HG03439 (cell line): ENCODE measurements around the gene ACVR1.
"Not testable (repeated sequence)": the region's sequence is repeated elsewhere in the genome, so short reads cannot be mapped to it uniquely, and the experiment has no call there.

Source experiments
- ATAC-seq: cut with Tn5 transposase; IDR thresholded peaks from one replicate; pipeline ENCODE4 v1.9.1; 2021; ENCODE audit warnings: mild to moderate bottlenecking, moderate library complexity; ENCODE audit not compliant: unreplicated experiment

The ACVR1 gene

DNA sequence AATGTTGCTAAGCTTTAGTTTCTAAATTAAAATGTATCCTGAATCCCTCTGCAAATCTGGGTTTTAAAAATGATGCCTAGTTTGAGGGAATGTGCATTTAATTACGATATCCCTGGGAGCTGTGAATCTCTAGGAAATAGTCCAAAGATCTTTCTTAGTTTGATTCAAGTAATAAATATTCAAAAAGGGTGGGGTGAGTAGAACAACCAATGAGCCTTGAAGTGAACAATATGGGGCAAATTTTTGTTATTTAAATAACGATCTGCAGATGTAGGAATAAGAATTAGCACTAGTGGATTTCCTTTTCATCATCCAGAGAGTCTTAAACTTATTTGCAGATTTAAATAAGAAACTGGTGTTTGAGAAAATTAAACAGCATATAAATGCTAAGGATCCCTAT is 106.3 kb downstream of the ACVR1 start:
- no peak for ATAC-seq

DNA sequence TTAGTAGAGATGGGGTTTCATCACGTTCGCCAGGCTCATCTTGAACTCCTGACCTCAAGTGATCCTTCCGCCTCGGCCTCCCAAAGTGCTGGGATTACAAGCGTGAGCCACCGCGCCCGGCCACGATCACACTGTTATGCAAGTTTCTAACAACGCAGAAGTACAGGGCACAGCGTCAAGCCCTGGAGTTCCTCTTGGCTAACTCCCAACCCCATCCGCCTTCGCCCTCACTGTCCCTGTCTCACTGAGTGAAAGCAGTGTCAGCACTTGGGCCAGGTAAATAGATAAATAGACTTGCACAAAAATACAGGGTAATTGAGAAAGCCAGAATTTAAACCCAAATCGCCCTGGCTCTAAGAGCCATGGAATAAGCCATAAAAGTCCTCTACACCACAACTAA is 111.7 kb downstream of the ACVR1 start:
- ATAC-seq: no peak

DNA sequence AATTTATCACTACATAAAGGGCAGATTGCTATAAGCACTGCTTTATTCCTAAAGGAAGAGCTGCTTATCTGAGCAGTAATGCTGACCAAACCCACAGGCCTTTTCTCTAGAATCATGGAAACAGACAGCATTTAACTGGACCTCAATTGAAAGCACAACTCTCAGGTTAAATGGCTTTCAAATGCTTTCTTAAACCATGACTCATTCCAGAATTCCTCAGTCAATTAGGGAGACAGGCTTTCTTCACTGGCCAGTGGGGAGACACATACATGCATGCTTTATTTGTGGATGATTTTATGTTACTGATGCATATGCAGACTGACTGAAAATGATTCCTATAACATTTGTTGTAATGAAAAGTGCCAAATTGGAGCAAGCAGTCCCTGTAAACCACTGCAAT is 114.6 kb downstream of the ACVR1 start:
- ATAC-seq: no peak

DNA sequence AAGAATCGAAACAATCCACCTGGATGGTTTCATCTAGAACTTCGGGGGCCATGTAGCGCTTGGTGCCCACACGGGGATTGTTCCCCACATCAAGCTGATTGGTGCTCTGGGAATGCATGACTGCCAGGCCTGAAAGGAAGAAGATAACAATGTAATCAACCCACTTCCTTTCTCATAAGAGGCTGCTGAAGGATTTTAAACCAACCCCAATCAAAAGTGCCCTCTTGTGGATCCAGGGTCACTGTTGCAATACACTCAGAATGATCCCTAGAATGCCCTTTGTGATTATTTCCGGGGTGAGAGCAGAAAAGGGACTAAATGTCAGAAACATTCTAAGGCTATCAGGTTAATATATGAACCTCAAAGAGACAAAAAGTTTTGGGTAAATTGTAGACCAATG is 115.2 kb downstream of the ACVR1 start:
- no peak for ATAC-seq

DNA sequence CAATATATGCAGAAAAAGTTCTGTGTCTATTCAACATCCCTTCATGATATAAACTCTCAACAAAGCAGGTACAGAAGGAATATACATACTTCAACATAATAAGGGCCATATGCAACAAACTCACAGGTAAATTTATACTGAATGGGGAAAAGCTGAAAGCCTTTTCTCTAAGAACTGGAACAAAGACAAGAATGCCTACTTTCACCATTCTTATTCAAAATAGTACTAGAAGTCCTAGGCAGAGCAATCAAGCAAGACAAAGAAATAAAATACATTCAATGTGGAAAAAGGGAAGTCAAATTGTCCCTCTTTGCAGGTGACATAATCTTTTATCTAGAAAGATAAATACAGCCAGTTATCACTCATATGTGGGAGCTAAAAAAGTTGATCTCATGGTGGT is 116.3 kb downstream of the ACVR1 start:
- ATAC-seq: no peak

DNA sequence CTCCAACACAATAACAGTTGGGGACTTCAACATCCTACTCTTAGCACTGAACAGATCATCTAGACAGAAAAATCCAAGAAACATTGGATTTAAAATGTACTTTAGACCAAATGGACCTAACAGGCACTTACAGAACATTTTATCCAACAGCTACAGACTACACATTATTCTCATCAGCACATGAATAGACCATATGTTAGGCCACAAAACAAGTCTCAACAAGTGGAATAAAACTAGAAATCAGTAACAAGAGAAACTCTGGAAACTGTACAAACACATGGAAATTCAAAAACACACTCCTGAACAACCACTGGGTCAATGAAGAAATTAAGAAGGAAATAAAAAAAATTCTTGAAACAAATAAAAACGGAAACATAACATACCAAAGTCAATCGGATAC is 117.5 kb downstream of the ACVR1 start:
- ATAC-seq: no peak

DNA sequence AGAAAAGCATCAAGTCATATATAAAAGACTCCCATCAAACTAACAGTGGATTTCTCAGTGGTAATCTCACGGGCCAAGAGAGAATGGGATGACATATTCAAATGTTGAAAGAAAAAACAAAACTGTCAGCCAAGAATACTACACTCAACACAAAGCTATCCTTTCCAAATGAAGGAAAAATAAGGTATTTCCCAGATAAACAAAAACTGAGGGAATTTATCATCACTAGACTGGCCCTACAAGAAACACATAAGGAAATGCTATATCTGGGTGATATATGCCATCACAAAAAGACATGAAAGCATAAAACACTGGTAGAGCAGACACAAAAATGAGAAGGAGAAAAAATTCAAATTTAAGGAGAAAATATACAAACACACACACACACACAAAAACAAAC is 118.6 kb downstream of the ACVR1 start:
- no peak for ATAC-seq

DNA sequence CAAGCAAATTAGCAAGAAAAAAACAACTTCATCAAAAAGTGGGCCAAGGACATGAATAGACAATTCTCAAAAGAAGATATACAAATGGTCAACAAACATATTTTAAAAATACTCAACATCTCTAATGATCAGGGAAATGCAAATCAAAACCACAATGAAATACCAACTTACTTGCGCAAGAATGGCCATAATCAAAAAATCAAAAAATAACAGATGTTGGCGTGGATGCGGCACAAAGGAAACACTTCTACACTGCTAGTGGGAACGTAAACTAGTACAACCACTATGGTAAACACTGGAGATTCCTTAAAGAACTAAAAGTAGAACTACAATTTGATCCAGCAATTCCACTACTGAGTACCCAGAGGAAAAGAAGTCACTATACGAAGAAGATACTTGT is 119.7 kb downstream of the ACVR1 start:
- not testable (repeated sequence) for ATAC-seq

DNA sequence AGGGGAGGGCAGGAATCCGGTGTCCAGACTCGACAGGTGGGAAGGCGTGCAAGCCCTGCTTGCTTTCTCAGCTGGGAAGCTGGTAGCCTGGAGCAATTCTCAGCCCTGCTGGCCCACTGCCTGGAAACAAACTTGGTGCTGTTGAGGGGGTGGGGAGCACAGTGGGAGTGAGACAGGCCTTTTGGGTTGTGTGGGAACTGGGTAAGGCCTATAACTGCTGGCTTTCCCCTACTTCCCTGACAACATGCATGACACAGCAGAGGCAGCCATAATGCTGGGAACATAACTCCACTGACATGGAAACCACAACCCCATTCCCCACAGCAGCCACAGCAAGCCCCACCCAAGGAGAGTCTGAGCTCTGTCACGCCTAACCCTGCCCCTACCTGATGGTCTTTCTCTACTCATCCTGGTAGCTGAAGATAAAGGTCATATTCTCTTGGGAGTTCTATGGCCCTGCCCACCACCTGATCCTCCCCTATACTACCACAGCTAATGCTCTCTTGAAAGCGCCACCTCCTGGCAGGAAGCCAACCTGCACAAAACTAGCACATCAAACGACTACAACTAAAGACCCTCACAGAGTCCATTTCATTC is 124.6 kb downstream of the ACVR1 start:
- ATAC-seq: peak; percentile 74

DNA sequence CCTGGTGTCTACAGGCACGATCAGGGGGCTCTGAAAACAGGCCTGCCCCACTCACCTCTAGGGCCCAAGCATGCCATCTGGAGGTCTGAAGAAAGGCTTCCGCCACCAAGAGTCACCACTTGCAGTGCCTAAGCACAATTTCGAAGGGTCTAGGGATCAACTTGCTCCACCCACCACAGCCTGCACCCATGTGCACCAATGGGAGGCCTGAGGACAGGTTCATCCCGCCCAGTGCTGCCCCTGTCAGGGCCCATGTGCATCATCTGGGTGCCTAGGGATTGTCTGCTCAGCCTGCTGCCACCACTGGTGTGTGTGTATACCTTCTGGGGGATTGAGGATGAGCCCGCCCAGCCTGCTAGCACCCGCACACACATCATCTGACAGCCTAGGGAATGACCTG is 126.4 kb downstream of the ACVR1 start:
- no peak for ATAC-seq

DNA sequence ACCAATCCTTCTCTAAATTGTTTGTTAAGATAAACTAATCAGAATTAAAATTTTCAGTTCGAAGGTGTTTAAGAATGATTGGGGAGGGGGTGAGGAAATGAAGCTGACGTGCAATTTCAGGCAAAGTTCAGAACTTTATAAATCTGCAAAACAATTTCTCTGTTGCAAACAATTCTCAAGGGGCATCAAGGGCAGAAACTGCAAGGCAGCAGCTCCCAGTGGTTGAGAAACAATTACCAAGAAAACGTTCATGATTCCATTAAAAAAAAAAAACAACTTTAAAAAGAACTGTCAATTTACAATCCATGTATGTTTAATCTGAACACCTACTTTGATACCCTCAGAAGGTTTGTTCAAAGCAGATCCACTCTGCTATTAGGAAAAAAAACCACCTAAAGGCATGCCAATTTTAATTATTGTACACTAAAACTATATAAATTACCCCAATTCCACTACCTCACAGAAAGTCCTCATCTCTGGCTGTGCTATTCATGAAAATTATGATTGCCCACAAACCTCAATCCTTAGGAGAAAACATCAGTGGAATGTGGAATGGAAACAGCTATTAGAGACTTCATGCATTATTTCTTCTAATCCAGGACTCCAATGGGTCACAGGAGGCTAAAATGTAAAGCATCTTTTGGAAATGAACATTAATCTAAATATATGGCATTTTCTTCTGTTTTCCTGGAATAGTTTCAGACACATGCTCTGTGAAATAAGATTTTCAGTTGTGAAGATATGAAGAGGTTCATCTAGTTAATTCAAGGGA is 127.6 kb downstream of the ACVR1 start:
- ATAC-seq: no peak

DNA sequence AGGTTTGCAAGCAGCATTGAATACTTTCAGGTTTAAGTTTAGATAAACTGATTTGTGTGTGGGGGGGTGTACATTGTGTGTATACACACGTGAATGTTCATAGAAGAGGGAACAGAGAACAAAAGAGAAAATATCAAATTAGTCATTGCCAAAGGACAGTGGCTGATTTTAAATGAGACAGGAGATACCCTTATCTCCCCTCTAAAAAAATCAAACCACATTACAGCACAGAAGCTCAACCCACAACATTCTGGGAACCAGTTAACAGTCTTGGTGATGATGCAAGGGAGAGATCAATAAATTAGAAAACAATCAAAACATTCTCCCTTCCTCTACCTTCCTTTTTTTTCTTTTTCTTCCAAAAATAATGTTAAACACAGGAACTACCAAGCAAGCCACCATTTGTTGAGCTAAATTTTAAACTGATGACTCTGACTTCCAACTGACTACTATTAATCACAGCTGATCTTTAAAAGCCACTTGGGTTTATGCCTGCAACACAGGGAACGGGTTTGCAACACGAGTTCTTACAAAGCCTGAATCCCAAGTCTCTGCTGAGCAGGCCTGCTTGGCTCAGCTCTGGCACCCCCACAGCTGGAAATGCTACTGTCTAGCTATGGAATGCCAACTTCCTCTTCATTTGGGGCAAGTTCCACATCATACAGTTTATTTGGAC is 128.3 kb downstream of the ACVR1 start:
- ATAC-seq: no peak

DNA sequence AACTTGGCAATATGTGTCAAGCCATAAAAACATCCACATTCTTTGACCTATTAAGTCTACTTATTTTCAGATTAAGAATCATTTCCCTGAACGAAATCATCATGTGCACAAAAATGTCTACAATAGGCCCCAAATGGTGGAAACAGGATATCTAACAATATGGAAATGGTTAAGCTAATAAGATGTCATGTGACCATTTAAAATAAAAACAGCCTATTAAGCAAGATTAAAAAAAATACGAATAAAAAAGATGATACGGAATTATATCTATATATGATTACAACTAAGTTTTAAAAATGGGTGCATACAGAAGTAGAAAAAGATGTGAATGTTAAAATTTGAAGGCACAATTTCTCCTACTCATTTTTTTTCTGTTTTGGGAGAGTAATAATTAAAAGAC is 128.8 kb downstream of the ACVR1 start:
- no peak for ATAC-seq

DNA sequence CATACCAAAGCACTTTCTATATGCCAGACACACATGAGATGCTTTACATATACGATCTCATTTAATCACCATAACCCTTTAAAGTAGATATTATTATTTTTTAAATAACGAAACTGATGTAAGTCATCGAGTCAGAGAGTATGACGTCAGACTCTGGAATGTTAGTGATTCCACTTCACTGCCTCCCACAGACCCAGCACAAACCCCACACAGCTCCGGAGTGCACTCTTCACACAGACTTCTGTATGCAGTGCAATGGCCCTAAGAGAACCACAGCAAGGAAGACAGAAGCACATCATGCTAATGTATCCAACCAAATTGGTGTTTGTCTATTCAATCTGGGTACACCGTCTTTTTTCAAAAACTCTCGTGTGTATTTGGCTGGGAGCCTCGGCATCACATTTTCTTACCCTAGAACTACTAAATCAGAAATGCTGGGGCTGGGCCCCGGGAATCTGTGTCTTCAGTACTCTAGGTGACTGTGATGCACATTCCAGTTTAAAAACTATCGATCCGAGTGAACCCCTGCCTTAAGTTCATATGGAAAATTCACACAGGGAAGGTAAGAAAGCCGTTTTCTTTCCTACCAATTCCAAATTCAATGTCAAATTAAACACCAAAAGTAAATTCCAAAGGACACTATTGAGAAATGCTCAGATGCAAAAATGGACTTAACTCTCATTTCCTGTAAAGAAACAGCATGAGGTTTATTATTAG is 129.7 kb downstream of the ACVR1 start:
- ATAC-seq: no peak

DNA sequence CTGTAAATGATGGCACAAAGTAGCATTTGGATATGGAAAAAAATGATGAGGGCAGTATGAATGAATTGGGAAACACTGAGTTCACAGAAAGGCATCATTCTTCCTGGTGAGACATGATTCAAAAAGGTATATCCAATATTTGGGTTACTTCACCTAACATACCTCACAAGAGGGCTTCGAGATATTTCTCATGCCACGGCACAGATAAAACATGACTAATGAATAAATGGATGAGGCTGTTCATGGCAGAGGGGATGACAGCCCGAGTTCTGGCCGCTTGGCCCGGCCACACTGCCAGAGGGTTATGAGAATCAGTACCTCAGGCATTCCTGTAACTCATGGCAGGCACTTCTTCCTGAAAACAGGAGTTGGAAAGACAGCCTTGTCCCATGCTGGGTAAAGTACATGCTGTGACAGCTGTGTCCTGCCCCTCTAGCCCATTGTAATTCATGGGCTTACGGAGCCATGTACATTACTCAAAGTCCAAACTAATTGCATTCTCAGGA is 131.5 kb downstream of the ACVR1 start:
- ATAC-seq: no peak

DNA sequence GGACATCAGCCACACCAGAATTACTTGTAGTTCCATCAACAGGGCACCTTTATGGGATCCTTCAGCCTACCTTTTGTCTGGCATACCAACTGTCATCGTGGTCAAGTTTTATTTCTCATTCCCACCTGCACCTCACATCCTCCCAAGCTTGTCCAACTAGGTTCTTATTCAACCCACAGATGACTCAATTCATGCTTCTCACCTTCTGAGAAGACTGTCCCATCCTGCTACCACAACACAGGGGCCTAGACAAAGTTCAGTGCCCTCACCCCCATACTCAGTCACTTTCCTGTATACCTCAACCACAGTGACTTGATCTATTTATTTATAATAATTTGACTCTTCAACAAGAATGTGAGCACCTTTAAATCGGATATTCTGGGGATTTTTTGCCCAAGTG is 133.1 kb downstream of the ACVR1 start:
- ATAC-seq: peak; percentile 60

DNA sequence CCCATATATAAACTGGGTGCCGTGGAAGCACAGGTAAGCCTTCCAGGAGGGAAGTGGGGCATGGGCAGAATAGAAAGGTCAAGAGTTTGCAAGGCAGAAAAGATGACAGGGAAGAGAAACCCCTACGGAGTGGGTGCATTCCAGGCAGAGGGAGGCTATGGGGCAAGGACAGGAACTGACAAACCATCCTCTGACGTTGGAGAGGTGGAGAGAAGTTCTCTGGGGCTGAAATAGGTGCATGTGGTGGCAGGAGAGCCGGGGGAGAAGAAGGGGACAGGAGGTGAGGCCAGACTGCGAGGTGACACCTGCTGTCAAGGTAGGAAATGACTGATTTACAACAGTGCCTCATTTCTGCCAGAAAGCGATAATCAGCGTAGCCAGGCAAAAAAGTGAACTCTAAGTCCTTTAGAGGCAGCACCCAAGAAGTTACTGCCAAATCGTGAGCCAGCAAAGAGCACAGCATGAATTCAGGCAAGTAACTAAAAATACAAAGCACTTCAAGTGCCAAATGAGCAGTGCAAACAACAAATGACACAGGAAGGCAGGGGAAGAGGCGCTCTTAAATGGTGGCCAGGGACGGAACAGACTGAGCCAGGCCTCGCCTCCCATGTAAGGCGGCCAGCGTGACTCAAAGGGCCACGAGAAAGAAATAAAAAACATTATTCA is 134.2 kb downstream of the ACVR1 start:
- no peak for ATAC-seq

DNA sequence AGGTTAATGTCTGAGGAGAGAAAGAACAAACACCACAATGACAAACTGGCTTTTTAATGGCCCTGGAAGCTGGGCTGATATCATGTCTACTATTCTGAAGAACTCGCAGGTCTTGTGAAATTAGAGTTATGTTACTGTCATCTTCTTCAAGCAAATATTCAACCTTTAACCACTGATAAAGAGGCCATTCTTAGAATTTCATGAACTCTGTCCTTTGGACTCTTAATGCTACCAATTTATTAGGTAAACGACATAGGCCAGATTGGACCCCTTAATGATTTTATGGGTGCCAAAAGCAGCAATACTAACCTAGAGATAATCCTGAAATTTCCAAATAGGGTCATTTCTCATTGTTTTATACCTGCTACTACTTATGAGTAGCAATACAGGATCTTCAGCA is 138.5 kb downstream of the ACVR1 start:
- ATAC-seq: no peak

DNA sequence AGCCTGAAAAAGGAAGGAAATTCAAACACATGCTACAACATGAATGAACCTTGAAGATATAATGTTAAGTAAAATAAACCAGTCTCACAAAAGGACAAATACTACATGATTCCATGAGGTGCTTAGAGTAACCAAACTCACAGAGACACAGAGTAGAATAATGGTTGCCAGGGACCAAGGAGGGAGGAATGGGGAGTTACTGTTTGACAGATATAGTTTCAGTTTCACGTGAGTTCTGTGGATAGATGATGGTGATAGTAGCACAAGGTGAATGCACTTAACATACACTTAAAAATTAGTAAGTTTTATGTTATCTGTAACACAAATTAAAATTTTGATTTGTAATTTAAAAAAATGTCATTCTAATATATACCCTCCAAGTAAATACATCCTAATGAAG is 140.6 kb downstream of the ACVR1 start:
- ATAC-seq: no peak

DNA sequence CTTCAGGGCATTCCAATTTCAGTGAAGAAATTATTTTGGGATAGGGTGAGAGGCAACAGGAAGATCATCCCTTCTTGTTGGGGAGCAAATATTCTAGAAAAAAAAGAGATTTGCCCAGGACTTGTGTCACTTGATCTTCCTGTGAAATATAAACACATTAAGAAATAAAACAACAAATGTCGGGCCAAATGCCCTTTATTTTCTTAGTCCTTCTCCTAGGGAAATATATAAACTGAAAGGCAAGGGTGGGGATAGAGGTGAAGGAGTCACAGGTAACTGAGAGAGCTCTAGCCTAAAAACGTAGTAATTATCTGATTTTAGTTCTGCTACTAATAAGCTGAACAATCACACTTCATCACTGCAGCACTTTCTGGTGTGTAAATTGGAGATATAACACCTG is 142.9 kb downstream of the ACVR1 start:
- no peak for ATAC-seq

DNA sequence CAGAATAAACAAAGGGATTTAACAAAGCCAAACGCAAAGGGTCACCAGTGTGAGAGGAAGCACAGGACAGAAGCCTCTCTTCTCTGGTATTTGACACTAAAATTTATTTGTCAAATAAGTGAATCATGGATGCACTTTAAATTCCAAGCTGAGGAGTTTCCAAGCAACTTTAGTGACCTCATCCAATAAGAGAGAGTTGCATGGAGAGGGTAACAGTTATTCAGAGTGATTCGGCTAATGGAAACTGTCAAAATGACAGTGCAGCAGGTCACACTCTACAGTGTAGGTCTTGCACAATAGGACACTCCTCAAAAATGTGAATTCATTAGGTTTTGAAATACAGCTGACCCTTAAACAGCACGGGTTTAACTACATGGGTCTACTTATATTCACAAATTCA is 143.5 kb downstream of the ACVR1 start:
- no peak for ATAC-seq
